Esophagus squamous epithelium (tissue), 5 donors: Measurements from ENCODE around the gene AKT2. TPM values are rescaled to one million over a fixed set of nuclear protein-coding genes. Genes with fewer than 3 reads are reported as not detected.

Source experiments
- DNase-seq: peaks from one replicate; lab custom pipeline; 2025; lab: John Stamatoyannopoulos, UW
- H3K27ac ChIP-seq, 4 donors: fragments of 200-600 bp; sonication (generic); one replicate each; pipeline ENCODE4 v1.5.1; 2016 to 2019; ENCODE audit warnings: mild to moderate bottlenecking in 1 of 4
- H3K27me3 ChIP-seq, 4 donors: fragments of 200-600 bp; sonication (generic); 1 replicate in 3 of 4; 2 replicates in 1 of 4; pipeline versions ENCODE4 v1.5.1 to v1.6.0; 2017 to 2021; ENCODE audit warnings: antibody characterized with exemption in 1 of 4
- H3K36me3 ChIP-seq, 3 donors: fragments of 200-600 bp; sonication (generic); one replicate each; pipeline ENCODE4 v1.5.1; 2016 to 2019
- H3K4me1 ChIP-seq, 3 donors: fragments of 200-600 bp; sonication (generic); one replicate each; pipeline ENCODE4 v1.5.1; 2017 to 2019
- H3K4me3 ChIP-seq, 4 donors: fragments of 200-600 bp; sonication (generic); 1 replicate in 3 of 4; 2 replicates in 1 of 4; pipeline ENCODE4 v1.5.1; 2016 to 2019; ENCODE audit warnings: mild to moderate bottlenecking in 2 of 4, moderate library complexity in 1 of 4
- H3K9me3 ChIP-seq, 3 donors: fragments of 200-600 bp; sonication (generic); one replicate each; pipeline ENCODE4 v1.5.1; 2016 to 2019
- CTCF ChIP-seq, 6 experiments: fragments of 450-650 bp in 4 of 6; fragments of 200-600 bp in 2 of 6; sonication (generic) in 2 of 6; IDR thresholded peaks; one replicate each; pipeline ENCODE4 v1.5.1; 2016 to 2019; ENCODE audit warnings: antibody characterized with exemption in 6 of 6, mild to moderate bottlenecking in 4 of 6, moderate library complexity in 4 of 6
- POLR2A ChIP-seq, 4 donors: fragments of 450-650 bp; IDR thresholded peaks; one replicate each; pipeline ENCODE4 v1.6.1; 2017; ENCODE audit warnings: antibody characterized with exemption in 4 of 4, mild to moderate bottlenecking in 4 of 4, moderate library complexity in 3 of 4
- WGBS, 2 donors: methylation state at CpG; one replicate each; pipeline ENCODE4 v1.1.5; 2018; 5-methylcytosine and 5-hydroxymethylcytosine counted together
- intact Hi-C: fragments of 100-400 bp; cut with DNase I; formaldehyde crosslinking; loops from one replicate; pipeline ENCODE4 v1.15.0; 2022
- total RNA-seq, 4 donors: library from RNA; depleted of rRNA; stranded (reverse); fragments of >200 nt; gene quantifications; one replicate each; pipeline ENCODE4 v1.1.0, GENCODE V29; 2016
- donor health status: DM: yes; HTN: yes; CAD: no.

Gene AKT2
- total RNA-seq, 4 donors from 2014 or later = 59.0 to 84.7 (median 69.0) TPM

GRCh38 chr19:40217934-40218890, 66.9 kb downstream of the AKT2 start, which contains the start of gene TTC9B:
TTC9B (minus strand) TSS chr19:40218384; CDS start chr19:40218381, 3 bp downstream.
- Histone ChIP-seq H3K4me1 (peaks cover 0 to 26% (median 9%) of the 10 kb centered on the region in 3 donors), H3K27me3 (peaks cover 13 to 72% (median 23%) of the 10 kb centered on the region in 4 donors), H3K4me3 (peak within 1 kb of the TSS; percentile 2 to 42 (median 26)), H3K27ac (no peak within 1 kb of the TSS), H3K36me3 (no peaks in the 10 kb centered on the region), H3K9me3 (no peaks in the 10 kb centered on the region)
- no peak for DNase-seq
- 6 to 13% methylated on average over 6 to 14 of the region's 75 CpGs for WGBS, 2 donors
- intact Hi-C loops = loop anchor here (10.0 kb wide), 1 partner anchor 73 kb away; no protein-coding TSS in a partner anchor
- TF ChIP-seq CTCF (IDR thresholded peaks at IDR 0.05) (no peak), POLR2A (IDR thresholded peaks at IDR 0.05) (no peak)

- H3K4me3 ChIP-seq = peak overlapping the region; percentile 2 to 42 (median 26)
- DNase-seq = no peak
- intact Hi-C loops = loop anchor here (10.0 kb wide), 1 partner anchor 72 kb away; no protein-coding TSS in a partner anchor
Observed at GRCh38 chr19:40217027-40217810, 67.9 kb downstream of the AKT2 start.

GRCh38 chr19:40216777-40217026, 68.4 kb downstream of the AKT2 start:
- peaks cover 10 to 59% (median 23%) of the 10 kb centered on the region in 4 donors for H3K27me3 ChIP-seq
- TF ChIP-seq CTCF (IDR thresholded peaks at IDR 0.05) (no peak), POLR2A (IDR thresholded peaks at IDR 0.05) (no peak)
- no peak overlapping the region for H3K27ac ChIP-seq
- no peak for DNase-seq
- intact Hi-C loops = loop anchor here (10.0 kb wide), 1 partner anchor 72 kb away; no protein-coding TSS in a partner anchor
- no peaks in the 10 kb centered on the region for H3K9me3 ChIP-seq
- H3K4me1 ChIP-seq = peaks cover 0 to 21% (median 9%) of the 10 kb centered on the region in 3 donors
- 17 to 23% methylated on average over 9 of the region's 9 CpGs for whole genome bisulfite sequencing, 2 donors
- peak overlapping the region in 3 of 4 donors; percentile 24 to 42 (median 27) for H3K4me3 ChIP-seq
- H3K36me3 ChIP-seq = peaks cover 0 to 13% (median 0%) of the 10 kb centered on the region in 3 donors

More at GRCh38 chr19:40217027-40217810, 67.9 kb downstream of the AKT2 start:
- Histone ChIP-seq H3K27ac (no peak overlapping the region), H3K36me3 (peaks cover 0 to 8% (median 0%) of the 10 kb centered on the region in 3 donors), H3K4me1 (peaks cover 0 to 21% (median 9%) of the 10 kb centered on the region in 3 donors), H3K27me3 (peaks cover 10 to 62% (median 23%) of the 10 kb centered on the region in 4 donors), H3K9me3 (no peaks in the 10 kb centered on the region)
- 6 to 9% methylated on average over 4 to 13 of the region's 54 CpGs for WGBS, 2 donors
- no peak for TF ChIP-seq POLR2A (IDR thresholded peaks at IDR 0.05)
- TF ChIP-seq CTCF (IDR thresholded peaks at IDR 0.05) = peak in 5 of 6 experiments; percentile 21 to 51 (median 37)

GRCh38 chr19:40216013-40216776, 69.0 kb downstream of the AKT2 start:
- TF ChIP-seq POLR2A (IDR thresholded peaks at IDR 0.05) (no peak), CTCF (IDR thresholded peaks at IDR 0.05) (no peak)
- no peaks in the 10 kb centered on the region for H3K9me3 ChIP-seq
- H3K36me3 ChIP-seq = peaks cover 0 to 18% (median 0%) of the 10 kb centered on the region in 3 donors
- WGBS, 2 donors = 32 to 43% methylated on average over 19 to 22 of the region's 23 CpGs
- peaks cover 0 to 21% (median 9%) of the 10 kb centered on the region in 3 donors for H3K4me1 ChIP-seq
- no peak overlapping the region for H3K27ac ChIP-seq
- intact Hi-C loops = loop anchor here (10.0 kb wide), 1 partner anchor 71 kb away; no protein-coding TSS in a partner anchor
- H3K27me3 ChIP-seq = peaks cover 10 to 56% (median 23%) of the 10 kb centered on the region in 4 donors
- no peak for DNase-seq
- no peak overlapping the region for H3K4me3 ChIP-seq
